ENCODE results near the gene ALDOC. TPM values are rescaled to one million over a fixed set of nuclear protein-coding genes. Genes with fewer than 3 reads are reported as not detected.

The ALDOC gene
- total and polyA plus RNA-seq, 10 of the 15 experiments (the other 5 are each of a cell fraction or from before 2014, with no cell fraction given): 16.0 to 268 (median 78.2) TPM

GRCh38 chr17:28576758-28577465, at the start of gene ALDOC (continued):
- TF ChIP-seq PKNOX1 (IDR thresholded peaks at IDR 0.05): peak; percentile 55
- TF ChIP-seq POLR2A (IDR thresholded peaks at IDR 0.05; ENCODE audit: low read depth, low read length): peak; percentile 82
- peak; percentile 66 for TF ChIP-seq NBN (IDR thresholded peaks at IDR 0.05)
- no peak for TF ChIP-seq TCF7 (IDR thresholded peaks at IDR 0.05; ENCODE audit: borderline replicate concordance)
- no peak for TF ChIP-seq CEBPB (IDR thresholded peaks at IDR 0.05; ENCODE audit: borderline replicate concordance in 1 of 2, low read depth in 2 of 2, low read length in 2 of 2)
- TF ChIP-seq SP1 (IDR thresholded peaks at IDR 0.05; ENCODE audit: low read depth, low read length): peak; percentile 87
- peak; percentile 72 for TF ChIP-seq RAD51 (IDR thresholded peaks at IDR 0.05)
- TF ChIP-seq USF1 (IDR thresholded peaks at IDR 0.05; ENCODE audit: borderline replicate concordance, extremely low read length, insufficient read depth, low read depth, low read length): peak; percentile 33
- TF ChIP-seq CREB1 (IDR thresholded peaks at IDR 0.05; ENCODE audit: low read depth): peak; percentile 52; the same call in 1 of the 2 replicates
- TF ChIP-seq POU2F2 (IDR thresholded peaks at IDR 0.05; ENCODE audit: borderline replicate concordance, low read depth, low read length): peak; percentile 71; the same call in 1 of the 3 replicates

GRCh38 chr17:28624148-28624547, 47.5 kb upstream of the ALDOC start:
- Histone ChIP-seq H3K27me3 (replicated peaks in 1 of 2; ENCODE audit: control insufficient read depth in 2 of 2, insufficient read depth in 2 of 2, low read length in 1 of 2) (no peaks in the 10 kb centered on the region), H3K9me3 (replicated peaks; ENCODE audit: control insufficient read depth, insufficient read depth, low read length) (no peaks in the 10 kb centered on the region), H3K36me3 (ENCODE audit: control insufficient read depth in 2 of 2, insufficient read depth in 2 of 2, low read length in 1 of 2) (peaks cover 29 to 47% of the 10 kb centered on the region in 2 experiments), H3K9ac (ENCODE audit: control insufficient read depth, insufficient read depth, low read length) (no peak overlapping the region), H3K4me3 (no peak overlapping the region), H3K79me2 (ENCODE audit: control insufficient read depth, insufficient read depth, low read length) (no peaks in the 10 kb centered on the region), H2AFZ (ENCODE audit: control insufficient read depth, low read depth, low read length) (no peak overlapping the region), H3K4me1 (ENCODE audit: control insufficient read depth, insufficient read depth, low read length) (no peaks in the 10 kb centered on the region), H3K27ac (ENCODE audit: control insufficient read depth, insufficient read depth) (no peak overlapping the region), H4K20me1 (ENCODE audit: control insufficient read depth, insufficient read depth) (no peaks in the 10 kb centered on the region), H3K4me2 (ENCODE audit: control insufficient read depth, insufficient read depth) (no peak overlapping the region)
- peak; percentile 84 for ATAC-seq
- ChIA-PET CTCF (interaction anchor here (1.0 to 4.8 kb wide), 3 partner anchors 12 to 341 kb away, joined by 3 to 20 read pairs (median 6); no protein-coding TSS in a partner anchor), POLR2A (interaction anchor here (1.1 kb wide), 1 partner anchor 823 kb away, joined by 3 read pairs; no protein-coding TSS in a partner anchor), RAD21 (ENCODE audit: unreplicated experiment) (interaction anchor here (1.2 kb wide), 1 partner anchor 74 kb away, joined by 3 read pairs; no protein-coding TSS in a partner anchor), SMC1A (ENCODE audit: uncharacterized antibody, unreplicated experiment) (interaction anchor here (0.8 kb wide), 1 partner anchor 12 kb away, joined by 3 read pairs; no protein-coding TSS in a partner anchor)
- no TSS peak for BruUV-seq (replicated peaks)
- in situ Hi-C loops (cut with MboI) (no loop called here), intact Hi-C loops (cut with micrococcal nuclease; ENCODE audit: unreplicated experiment) (loop anchor here (5.0 kb wide), 1 partner anchor 52 kb away; the partner anchor contains the start of gene PIGS)
- WGBS (ENCODE audit: insufficient coverage, insufficient replicate concordance, low lambda C conversion rate, missing lambda C conversion rate): 3% methylated on average over 2 of the region's 2 CpGs
- no peak for FAIRE-seq
- DNase-seq (ENCODE audit: low read depth, low spot score): no peak
- TF ChIP-seq GATAD2B (conservative IDR thresholded peaks at IDR 0.05; ENCODE audit: low read depth) (no peak), ZBTB33 (IDR thresholded peaks at IDR 0.05) (no peak), EZH2 (IDR thresholded peaks at IDR 0.05; ENCODE audit: borderline replicate concordance, control insufficient read depth, low read depth, low read length) (no peak), ZNF592 (IDR thresholded peaks at IDR 0.05) (no peak)
